Upper lobe of left lung (tissue), 6 donors: ENCODE results near the gene IFI44. TPM values are rescaled to one million over a fixed set of nuclear protein-coding genes. Genes with fewer than 3 reads are reported as not detected.

Source experiments
- ATAC-seq, 2 donors: fragments of 200-7000 bp; cut with Tn5 transposase; one replicate each; pipeline ENCODE4 v1.9.1; 2022; ENCODE audit warnings: mild to moderate bottlenecking in 2 of 2, moderate library complexity in 2 of 2; ENCODE audit not compliant: low FRiP score in 2 of 2
- DNase-seq, 2 donors: peaks; one replicate each; pipeline ENCODE4 v3.0.0-alpha.2; 2019 to 2020
- H3K27ac ChIP-seq, 4 donors: fragments of 200-600 bp; sonication (generic); one replicate each; pipeline ENCODE4 v1.5.1; 2016 to 2019
- H3K27me3 ChIP-seq, 4 donors: fragments of 200-600 bp; sonication (generic); one replicate each; pipeline ENCODE4 v1.5.1; 2017 to 2019
- H3K36me3 ChIP-seq, 4 donors: fragments of 200-600 bp; sonication (generic); one replicate each; pipeline ENCODE4 v1.5.1; 2016 to 2019
- H3K4me1 ChIP-seq, 4 donors: fragments of 200-600 bp; sonication (generic); one replicate each; pipeline ENCODE4 v1.5.1; 2018 to 2019
- H3K4me3 ChIP-seq, 4 donors: fragments of 200-600 bp; sonication (generic); one replicate each; pipeline ENCODE4 v1.5.1; 2017 to 2019; ENCODE audit warnings: mild to moderate bottlenecking in 2 of 4, moderate library complexity in 1 of 4
- H3K9me3 ChIP-seq, 4 donors: fragments of 200-600 bp; sonication (generic); one replicate each; pipeline ENCODE4 v1.5.1; 2018 to 2019
- EP300 ChIP-seq, 4 donors: sonication (generic); formaldehyde crosslinking; IDR thresholded peaks; one replicate each; pipeline ENCODE4 v1.5.1; 2017; ENCODE audit warnings: antibody characterized with exemption in 4 of 4, control low read depth in 2 of 4
- POLR2A ChIP-seq, 4 donors: fragments of 450-650 bp; IDR thresholded peaks; one replicate each; pipeline ENCODE4 v1.5.1; 2016 to 2017; ENCODE audit warnings: antibody characterized with exemption in 4 of 4, mild to moderate bottlenecking in 2 of 4
- POLR2AphosphoS5 ChIP-seq, 2 donors: sonication (generic); formaldehyde crosslinking; IDR thresholded peaks; one replicate each; pipeline ENCODE4 v1.5.1; 2017; ENCODE audit warnings: antibody characterized with exemption in 2 of 2
- WGBS, 2 donors: methylation state at CpG; one replicate each; pipeline ENCODE4 v1.1.5; 2017 to 2018; 5-methylcytosine and 5-hydroxymethylcytosine counted together
- total RNA-seq, 6 donors: library from RNA; depleted of rRNA in 4 of 6; stranded (reverse); fragments of >200 nt in 4 of 6; gene quantifications; one replicate each; pipeline versions ENCODE4 v1.1.0 to v1.2.1, GENCODE V29; 2016 to 2021
- TF ChIP-seq, protein P1 (sequence below), 6 experiments: fragments of 450-650 bp in 4 of 6; fragments of 200-600 bp in 2 of 6; sonication (generic) in 2 of 6; IDR thresholded peaks; one replicate each; pipeline ENCODE4 v1.5.1; 2016 to 2019; ENCODE audit warnings: antibody characterized with exemption in 6 of 6
- donor health status: DM: no; HTN: no; CAD: no; lungs with moderate emphysema.
- donor health status: DM: no; HTN: yes; CAD: no; lungs with severe emphysema.

The IFI44 gene
- 10 to 100 TPM; 18.8 to 60.8 (median 37.2) TPM for total RNA-seq

- peak; percentile 85 to 92 for ATAC-seq
- Histone ChIP-seq H3K36me3 (no peaks in the 10 kb centered on the region), H3K9me3 (no peaks in the 10 kb centered on the region), H3K27ac (peak within 1 kb of the TSS; percentile 72 to 78 (median 74)), H3K27me3 (no peaks in the 10 kb centered on the region), H3K4me1 (peaks cover 13 to 26% (median 20%) of the 10 kb centered on the region in 4 donors), H3K4me3 (peak within 1 kb of the TSS; percentile 32 to 54 (median 44))
- peak in 1 of 2 donors; percentile 89 for DNase-seq
- peak; percentile 34 to 59 for TF ChIP-seq POLR2AphosphoS5 (IDR thresholded peaks at IDR 0.05)
- TF ChIP-seq EP300 (IDR thresholded peaks at IDR 0.05) = no peak
- TF ChIP-seq POLR2A (IDR thresholded peaks at IDR 0.05) = peak in 3 of 4 donors; percentile 28 to 57 (median 30)
- TF ChIP-seq, protein P1, sequence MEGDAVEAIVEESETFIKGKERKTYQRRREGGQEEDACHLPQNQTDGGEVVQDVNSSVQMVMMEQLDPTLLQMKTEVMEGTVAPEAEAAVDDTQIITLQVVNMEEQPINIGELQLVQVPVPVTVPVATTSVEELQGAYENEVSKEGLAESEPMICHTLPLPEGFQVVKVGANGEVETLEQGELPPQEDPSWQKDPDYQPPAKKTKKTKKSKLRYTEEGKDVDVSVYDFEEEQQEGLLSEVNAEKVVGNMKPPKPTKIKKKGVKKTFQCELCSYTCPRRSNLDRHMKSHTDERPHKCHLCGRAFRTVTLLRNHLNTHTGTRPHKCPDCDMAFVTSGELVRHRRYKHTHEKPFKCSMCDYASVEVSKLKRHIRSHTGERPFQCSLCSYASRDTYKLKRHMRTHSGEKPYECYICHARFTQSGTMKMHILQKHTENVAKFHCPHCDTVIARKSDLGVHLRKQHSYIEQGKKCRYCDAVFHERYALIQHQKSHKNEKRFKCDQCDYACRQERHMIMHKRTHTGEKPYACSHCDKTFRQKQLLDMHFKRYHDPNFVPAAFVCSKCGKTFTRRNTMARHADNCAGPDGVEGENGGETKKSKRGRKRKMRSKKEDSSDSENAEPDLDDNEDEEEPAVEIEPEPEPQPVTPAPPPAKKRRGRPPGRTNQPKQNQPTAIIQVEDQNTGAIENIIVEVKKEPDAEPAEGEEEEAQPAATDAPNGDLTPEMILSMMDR (IDR thresholded peaks at IDR 0.05) = no peak
Measured at GRCh38 chr1:78649628-78650027, at the start of gene IFI44. Gene IFI44 (plus strand): TSS chr1:78649831. CDS start chr1:78650196, 365 bp downstream.

- no peaks in the 10 kb centered on the region for H3K36me3 ChIP-seq
- ATAC-seq (no peak), DNase-seq (no peak)
- H3K9me3 ChIP-seq = no peaks in the 10 kb centered on the region
- H3K4me3 ChIP-seq = no peak overlapping the region
- TF ChIP-seq EP300 (IDR thresholded peaks at IDR 0.05) (no peak), POLR2AphosphoS5 (IDR thresholded peaks at IDR 0.05) (no peak), POLR2A (IDR thresholded peaks at IDR 0.05) (no peak)
- TF ChIP-seq, protein P1 (IDR thresholded peaks at IDR 0.05) = no peak
- H3K27me3 ChIP-seq = no peaks in the 10 kb centered on the region
- H3K27ac ChIP-seq = no peak overlapping the region
- 25 to 29% methylated on average over 1 of the region's 1 CpG for WGBS, 2 donors
- H3K4me1 ChIP-seq = no peaks in the 10 kb centered on the region
Measured at GRCh38 chr1:78601068-78601467, 48.6 kb upstream of the IFI44 start.

DNA sequence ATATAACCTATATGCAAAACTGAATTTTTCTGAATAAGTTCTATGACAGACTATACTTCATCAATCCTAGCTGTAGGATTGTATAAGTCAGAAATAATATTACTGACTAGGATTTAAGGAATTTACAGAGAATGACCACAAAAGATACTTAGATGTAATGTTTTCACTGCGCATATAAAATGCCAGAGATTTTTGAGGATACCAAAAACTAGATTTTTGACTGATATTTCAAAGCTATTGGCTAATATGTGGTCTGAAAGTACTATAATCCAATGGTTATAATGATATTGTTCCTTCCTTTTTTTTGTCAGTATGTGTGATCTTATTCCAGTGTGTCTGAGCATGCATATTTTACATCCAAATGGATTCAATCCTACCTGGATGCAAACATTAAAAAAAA, 46.4 kb upstream of the IFI44 start:
- 78 to 93% methylated on average over 1 of the region's 1 CpG for WGBS, 2 donors
- H3K9me3 ChIP-seq = no peaks in the 10 kb centered on the region
- ATAC-seq (no peak), DNase-seq (no peak)
- no peaks in the 10 kb centered on the region for H3K36me3 ChIP-seq
- TF ChIP-seq POLR2AphosphoS5 (IDR thresholded peaks at IDR 0.05) = no peak
- TF ChIP-seq, protein P1 (IDR thresholded peaks at IDR 0.05) = no peak
- no peak for TF ChIP-seq EP300 (IDR thresholded peaks at IDR 0.05)
- no peak for TF ChIP-seq POLR2A (IDR thresholded peaks at IDR 0.05)
- H3K27me3 ChIP-seq = no peaks in the 10 kb centered on the region
- peaks cover 0 to 9% (median 0%) of the 10 kb centered on the region in 4 donors for H3K4me1 ChIP-seq
- H3K27ac ChIP-seq = no peak overlapping the region
- no peak overlapping the region for H3K4me3 ChIP-seq

DNA sequence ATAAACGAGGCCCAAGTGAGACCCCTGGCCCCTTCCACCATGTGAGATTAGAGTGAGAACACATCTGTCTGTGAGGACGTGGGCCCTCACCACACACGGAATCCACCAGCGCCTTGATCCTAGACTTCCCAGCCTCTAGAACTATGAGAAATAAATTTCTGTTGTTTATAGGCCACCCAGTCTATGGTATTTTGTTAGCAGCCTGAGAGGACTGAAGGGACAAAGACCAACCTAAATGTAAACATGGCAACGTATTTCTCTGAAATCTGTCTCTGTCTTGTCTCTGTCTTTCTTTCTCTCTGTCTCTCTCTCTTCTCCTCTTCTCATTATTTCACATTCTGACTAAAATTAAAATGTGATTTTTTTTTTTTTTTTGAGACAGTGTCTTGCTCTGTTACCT, 45.0 kb upstream of the IFI44 start:
- 88 to 90% methylated on average over 5 of the region's 5 CpGs for WGBS, 2 donors
- ATAC-seq = no peak
- Histone ChIP-seq H3K27ac (no peak overlapping the region), H3K27me3 (no peaks in the 10 kb centered on the region), H3K36me3 (no peaks in the 10 kb centered on the region), H3K4me1 (peaks cover 0 to 9% (median 0%) of the 10 kb centered on the region in 4 donors), H3K4me3 (no peak overlapping the region), H3K9me3 (no peaks in the 10 kb centered on the region)
- TF ChIP-seq POLR2AphosphoS5 (IDR thresholded peaks at IDR 0.05) (no peak), EP300 (IDR thresholded peaks at IDR 0.05) (no peak), POLR2A (IDR thresholded peaks at IDR 0.05) (no peak)
- TF ChIP-seq, protein P1 (IDR thresholded peaks at IDR 0.05) = no peak
- DNase-seq = no peak

- 52 to 61% methylated on average over 2 of the region's 2 CpGs for WGBS, 2 donors
- Histone ChIP-seq H3K4me1 (peaks cover 0 to 9% (median 0%) of the 10 kb centered on the region in 4 donors), H3K9me3 (no peaks in the 10 kb centered on the region), H3K36me3 (no peaks in the 10 kb centered on the region), H3K4me3 (no peak overlapping the region), H3K27me3 (no peaks in the 10 kb centered on the region), H3K27ac (no peak overlapping the region)
- DNase-seq = no peak
- no peak for ATAC-seq
- TF ChIP-seq, protein P1 (IDR thresholded peaks at IDR 0.05) = no peak
- TF ChIP-seq POLR2A (IDR thresholded peaks at IDR 0.05) = no peak
- no peak for TF ChIP-seq POLR2AphosphoS5 (IDR thresholded peaks at IDR 0.05)
- no peak for TF ChIP-seq EP300 (IDR thresholded peaks at IDR 0.05)
Measured at GRCh38 chr1:78606274-78606673, 43.4 kb upstream of the IFI44 start.
